ENCODE data around the gene CLASP1.

Gene CLASP1

GRCh38 chr2:121287956-121288355 is 361.3 kb downstream of the CLASP1 start:
- no peak for DNase-seq (ENCODE audit: low read depth)
- TF ChIP-seq CTCF (IDR thresholded peaks at IDR 0.05; ENCODE audit: control insufficient read depth, extremely low read depth, insufficient read depth): no peak

More at GRCh38 chr2:121287956-121288355, 361.3 kb downstream of the CLASP1 start:
- no peak overlapping the region for H3K4me3 ChIP-seq (ENCODE audit: low read depth, low read length)

Data from LNCaP clone FGC (cell line).